Measurements from ENCODE around the gene DACT3.

DACT3 gene

DNA sequence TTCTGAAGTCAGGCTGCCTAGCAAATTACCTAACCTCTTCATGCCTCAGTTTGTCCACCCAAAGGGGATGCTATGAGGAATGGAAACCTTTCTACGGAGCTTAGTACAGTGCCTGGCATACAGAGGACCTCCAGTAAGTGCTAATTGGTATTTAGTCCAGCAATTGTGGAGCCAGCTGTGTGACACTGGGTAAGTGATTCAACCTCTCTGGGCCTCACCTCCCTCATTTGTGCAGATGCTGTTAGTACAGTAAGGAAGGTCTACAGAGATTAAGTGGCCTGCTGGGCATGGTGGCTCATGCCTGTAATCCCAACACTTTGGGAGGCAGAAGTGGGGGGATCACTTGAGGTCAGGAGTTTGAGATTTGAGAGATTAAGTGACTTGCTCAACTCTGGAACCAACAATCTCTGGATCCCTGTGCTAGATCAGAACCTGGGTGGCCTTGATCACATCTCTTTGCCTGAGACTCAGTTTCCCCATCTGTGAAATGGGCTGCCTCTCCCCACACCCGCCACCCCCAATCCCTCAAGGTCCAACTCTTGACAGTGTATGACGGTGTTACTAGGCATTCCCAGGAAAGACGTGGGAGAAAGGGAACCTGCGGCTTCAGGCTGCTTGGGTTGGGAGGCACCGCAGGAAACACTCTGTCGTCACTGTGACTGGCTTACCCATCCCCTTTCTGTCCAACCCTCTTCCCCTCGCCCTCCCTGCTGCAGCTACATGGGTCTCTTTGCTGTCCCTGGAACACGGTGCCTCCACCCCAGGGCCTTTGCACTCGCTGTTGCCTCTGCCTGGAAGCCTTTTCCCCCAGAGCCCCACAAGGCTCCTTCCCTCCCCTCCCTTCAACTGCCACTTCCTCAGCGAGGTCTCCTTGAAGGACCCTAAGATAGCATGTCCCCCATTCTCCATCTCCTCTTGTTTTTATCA is 37.7 kb upstream of the DACT3 start:
- no peaks in the 10 kb centered on the region for H3K9me3 ChIP-seq (ENCODE audit: control insufficient read depth, low read length)
- H3K4me1 ChIP-seq (ENCODE audit: control insufficient read depth, insufficient read depth, low read depth, low read length), result peaks cover 10% of the 10 kb centered on the region
- 96% methylated on average over 11 of the region's 11 CpGs for WGBS

DNA sequence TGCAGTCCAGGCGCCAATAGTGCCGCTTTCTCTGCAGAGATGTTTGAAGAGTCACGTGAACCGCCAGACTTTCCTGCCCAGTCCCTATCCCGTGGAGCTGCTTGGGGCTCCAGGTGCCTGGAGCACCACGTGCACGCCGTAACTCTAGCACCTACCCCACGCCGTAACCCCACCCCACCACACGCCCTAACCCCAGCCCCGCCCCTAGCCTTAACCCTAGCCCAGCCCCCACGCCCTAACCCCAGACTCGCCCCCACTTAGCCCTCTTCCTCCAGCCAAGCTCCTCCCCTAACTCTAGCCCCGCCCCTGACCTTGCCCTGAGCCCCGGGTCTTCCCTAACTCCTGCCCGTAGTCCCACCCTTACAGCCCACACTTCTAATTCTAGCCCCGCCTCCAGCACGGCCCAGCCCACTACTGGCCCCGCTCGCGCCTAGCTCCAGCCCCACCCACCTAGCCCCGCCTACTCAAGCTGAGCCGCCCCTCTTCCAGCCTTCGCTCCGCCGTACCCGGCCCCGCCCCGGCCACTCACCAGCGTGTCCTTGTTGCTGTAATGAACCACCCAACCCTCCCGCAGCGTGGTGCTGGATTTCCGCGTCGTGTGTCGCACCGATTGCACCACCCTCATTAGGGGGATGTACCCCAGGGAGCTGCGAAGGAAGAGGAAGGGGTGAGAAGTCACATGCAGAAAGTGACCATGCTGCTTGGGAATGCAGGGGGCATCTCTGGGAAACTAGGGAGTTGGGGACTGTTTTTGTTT is 36.4 kb upstream of the DACT3 start:
- peak; percentile 88 for DNase-seq
- Histone ChIP-seq H3K79me1 (replicated peaks; ENCODE audit: low read length, poor library complexity, severe bottlenecking) (peaks cover 18% of the 10 kb centered on the region), H2BK12ac (ENCODE audit: low read length in 2 of 2) (no peak overlapping the region), H2AK5ac (ENCODE audit: low read length, severe bottlenecking) (no peak overlapping the region), H3K18ac (ENCODE audit: low read depth in 1 of 2, low read length in 2 of 2) (no peak overlapping the region), H4K8ac (ENCODE audit: low read length) (no peak overlapping the region), H2AFZ (ENCODE audit: low read depth, low read length) (no peak overlapping the region), H3K4me2 (ENCODE audit: low read length, poor library complexity, severe bottlenecking) (peak overlapping the region; percentile 60), H2BK15ac (ENCODE audit: low read depth, poor library complexity, severe bottlenecking) (no peak overlapping the region), H3K4me3 (ENCODE audit: insufficient read depth in 1 of 2, low read depth in 1 of 2, low read length in 2 of 2) (no peak overlapping the region), H3K23ac (ENCODE audit: low read length in 2 of 2) (no peak overlapping the region), H3K36me3 (ENCODE audit: control insufficient read depth in 1 of 2, insufficient read depth in 2 of 2, low read depth in 1 of 2, low read length in 2 of 2) (peaks cover 78 to 85% of the 10 kb centered on the region in 2 experiments), H2BK5ac (ENCODE audit: low read depth, low read length, poor library complexity, severe bottlenecking) (no peak overlapping the region), H3K27ac (ENCODE audit: low read length, poor library complexity, severe bottlenecking) (no peak overlapping the region), H3K4ac (ENCODE audit: low read depth in 1 of 2, low read length in 2 of 2) (no peak overlapping the region), H3K14ac (ENCODE audit: low read length in 2 of 2) (no peak overlapping the region), H3K4me1 (ENCODE audit: control insufficient read depth, insufficient read depth, low read depth, low read length) (peaks cover 10% of the 10 kb centered on the region), H3K27me3 (ENCODE audit: control insufficient read depth in 1 of 2, insufficient read depth in 1 of 2, low read length in 2 of 2) (no peaks in the 10 kb centered on the region), H3K9ac (ENCODE audit: low read length) (peak overlapping the region; percentile 26), H3K9me3 (ENCODE audit: control insufficient read depth, low read length) (no peaks in the 10 kb centered on the region), H4K91ac (ENCODE audit: low read length) (no peak overlapping the region), H2BK120ac (ENCODE audit: low read depth, low read length) (no peak overlapping the region)
- WGBS, result 36% methylated on average over 39 of the region's 39 CpGs

More for the DNA sequence above, 37.7 kb upstream of the DACT3 start:
- Histone ChIP-seq H2BK120ac (ENCODE audit: low read depth, low read length) (no peak overlapping the region), H2AFZ (ENCODE audit: low read depth, low read length) (no peak overlapping the region), H2BK5ac (ENCODE audit: low read depth, low read length, poor library complexity, severe bottlenecking) (no peak overlapping the region), H3K79me1 (replicated peaks; ENCODE audit: low read length, poor library complexity, severe bottlenecking) (peaks cover 10% of the 10 kb centered on the region), H3K4ac (ENCODE audit: low read depth in 1 of 2, low read length in 2 of 2) (no peak overlapping the region), H3K27me3 (ENCODE audit: control insufficient read depth in 1 of 2, insufficient read depth in 1 of 2, low read length in 2 of 2) (no peaks in the 10 kb centered on the region), H2BK15ac (ENCODE audit: low read depth, poor library complexity, severe bottlenecking) (no peak overlapping the region), H3K4me3 (ENCODE audit: insufficient read depth in 1 of 2, low read depth in 1 of 2, low read length in 2 of 2) (no peak overlapping the region), H3K27ac (ENCODE audit: low read length, poor library complexity, severe bottlenecking) (no peak overlapping the region), H3K23ac (ENCODE audit: low read length in 2 of 2) (no peak overlapping the region), H2AK5ac (ENCODE audit: low read length, severe bottlenecking) (no peak overlapping the region), H3K36me3 (ENCODE audit: control insufficient read depth in 1 of 2, insufficient read depth in 2 of 2, low read depth in 1 of 2, low read length in 2 of 2) (peaks cover 73 to 83% of the 10 kb centered on the region in 2 experiments), H4K91ac (ENCODE audit: low read length) (no peak overlapping the region), H3K14ac (ENCODE audit: low read length in 2 of 2) (no peak overlapping the region), H3K4me2 (ENCODE audit: low read length, poor library complexity, severe bottlenecking) (no peak overlapping the region), H3K18ac (ENCODE audit: low read depth in 1 of 2, low read length in 2 of 2) (no peak overlapping the region), H3K9ac (ENCODE audit: low read length) (no peak overlapping the region), H2BK12ac (ENCODE audit: low read length in 2 of 2) (no peak overlapping the region), H4K8ac (ENCODE audit: low read length) (no peak overlapping the region)
- DNase-seq, result no peak

DNA sequence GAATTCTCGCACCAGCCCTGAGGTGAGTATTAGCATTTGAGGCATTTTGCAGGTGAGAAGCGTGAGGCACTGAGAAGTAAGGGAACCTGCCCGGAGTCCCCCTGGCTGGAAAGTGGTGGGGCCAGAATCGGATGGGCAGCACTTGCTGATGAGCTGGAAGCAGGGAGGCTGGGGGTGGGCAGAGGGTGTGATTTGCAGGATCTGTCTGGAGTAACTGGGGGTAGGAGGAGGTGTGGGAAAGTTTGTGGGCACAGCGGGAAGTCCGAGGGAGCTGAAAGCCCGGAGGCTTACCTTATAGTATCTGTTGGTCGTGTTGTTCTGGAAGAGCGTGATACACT is 35.9 kb upstream of the DACT3 start:
- H2BK120ac ChIP-seq (ENCODE audit: low read depth, low read length), result no peak overlapping the region
- no peak overlapping the region for H2AK5ac ChIP-seq (ENCODE audit: low read length, severe bottlenecking)
- H2BK5ac ChIP-seq (ENCODE audit: low read depth, low read length, poor library complexity, severe bottlenecking), result no peak overlapping the region
- H2BK15ac ChIP-seq (ENCODE audit: low read depth, poor library complexity, severe bottlenecking), result no peak overlapping the region
- no peak overlapping the region for H3K23ac ChIP-seq (ENCODE audit: low read length in 2 of 2)
- DNase-seq, result no peak
- no peak overlapping the region for H3K4me3 ChIP-seq (ENCODE audit: insufficient read depth in 1 of 2, low read depth in 1 of 2, low read length in 2 of 2)
- H4K91ac ChIP-seq (ENCODE audit: low read length), result no peak overlapping the region
- peaks cover 10% of the 10 kb centered on the region for H3K4me1 ChIP-seq (ENCODE audit: control insufficient read depth, insufficient read depth, low read depth, low read length)
- H2AFZ ChIP-seq (ENCODE audit: low read depth, low read length), result no peak overlapping the region
- no peaks in the 10 kb centered on the region for H3K9me3 ChIP-seq (ENCODE audit: control insufficient read depth, low read length)
- H3K14ac ChIP-seq (ENCODE audit: low read length in 2 of 2), result no peak overlapping the region
- no peak overlapping the region for H3K9ac ChIP-seq (ENCODE audit: low read length)
- H3K4ac ChIP-seq (ENCODE audit: low read depth in 1 of 2, low read length in 2 of 2), result no peak overlapping the region
- no peaks in the 10 kb centered on the region for H3K27me3 ChIP-seq (ENCODE audit: control insufficient read depth in 1 of 2, insufficient read depth in 1 of 2, low read length in 2 of 2)
- H2BK12ac ChIP-seq (ENCODE audit: low read length in 2 of 2), result no peak overlapping the region
- H3K18ac ChIP-seq (ENCODE audit: low read depth in 1 of 2, low read length in 2 of 2), result no peak overlapping the region
- peaks cover 81 to 85% of the 10 kb centered on the region in 2 experiments for H3K36me3 ChIP-seq (ENCODE audit: control insufficient read depth in 1 of 2, insufficient read depth in 2 of 2, low read depth in 1 of 2, low read length in 2 of 2)
- no peak overlapping the region for H3K27ac ChIP-seq (ENCODE audit: low read length, poor library complexity, severe bottlenecking)
- H4K8ac ChIP-seq (ENCODE audit: low read length), result no peak overlapping the region
- H3K4me2 ChIP-seq (ENCODE audit: low read length, poor library complexity, severe bottlenecking), result peak overlapping the region; percentile 60
- 84% methylated on average over 9 of the region's 9 CpGs for WGBS
- H3K79me1 ChIP-seq (replicated peaks; ENCODE audit: low read length, poor library complexity, severe bottlenecking), result peaks cover 21% of the 10 kb centered on the region

DNA sequence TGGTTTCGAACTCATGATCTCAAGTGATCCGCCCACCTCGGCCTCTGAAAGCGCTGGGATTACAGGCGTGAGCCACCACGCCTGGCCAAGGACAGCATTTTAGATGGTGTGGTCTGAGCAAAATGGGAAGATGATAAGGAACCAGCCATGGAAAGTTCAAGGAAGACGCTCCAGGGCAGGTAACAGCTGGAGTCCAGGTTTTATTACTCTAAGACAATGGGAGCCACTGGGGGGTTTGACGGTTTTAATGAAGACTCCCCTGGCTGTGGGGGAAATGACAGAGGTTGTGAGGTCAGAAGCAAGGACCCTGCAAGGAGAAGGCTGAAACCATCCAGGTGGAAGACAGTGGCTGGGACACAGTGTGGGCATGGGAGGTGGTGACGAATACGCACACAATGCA is 35.1 kb upstream of the DACT3 start:
- H3K36me3 ChIP-seq (ENCODE audit: control insufficient read depth in 1 of 2, insufficient read depth in 2 of 2, low read depth in 1 of 2, low read length in 2 of 2), result peaks cover 78 to 85% of the 10 kb centered on the region in 2 experiments
- H3K27ac ChIP-seq (ENCODE audit: low read length, poor library complexity, severe bottlenecking), result no peak overlapping the region
- no peak overlapping the region for H3K18ac ChIP-seq (ENCODE audit: low read depth in 1 of 2, low read length in 2 of 2)
- DNase-seq, result no peak
- H4K91ac ChIP-seq (ENCODE audit: low read length), result no peak overlapping the region
- H3K4me1 ChIP-seq (ENCODE audit: control insufficient read depth, insufficient read depth, low read depth, low read length), result peaks cover 10% of the 10 kb centered on the region
- H2AK5ac ChIP-seq (ENCODE audit: low read length, severe bottlenecking), result no peak overlapping the region
- no peak overlapping the region for H2BK120ac ChIP-seq (ENCODE audit: low read depth, low read length)
- H3K4ac ChIP-seq (ENCODE audit: low read depth in 1 of 2, low read length in 2 of 2), result no peak overlapping the region
- H3K27me3 ChIP-seq (ENCODE audit: control insufficient read depth in 1 of 2, insufficient read depth in 1 of 2, low read length in 2 of 2), result no peaks in the 10 kb centered on the region
- H3K14ac ChIP-seq (ENCODE audit: low read length in 2 of 2), result no peak overlapping the region
- no peak overlapping the region for H3K4me2 ChIP-seq (ENCODE audit: low read length, poor library complexity, severe bottlenecking)
- no peak overlapping the region for H2BK15ac ChIP-seq (ENCODE audit: low read depth, poor library complexity, severe bottlenecking)
- H4K8ac ChIP-seq (ENCODE audit: low read length), result no peak overlapping the region
- no peak overlapping the region for H3K9ac ChIP-seq (ENCODE audit: low read length)
- no peak overlapping the region for H2AFZ ChIP-seq (ENCODE audit: low read depth, low read length)
- peaks cover 21% of the 10 kb centered on the region for H3K79me1 ChIP-seq (replicated peaks; ENCODE audit: low read length, poor library complexity, severe bottlenecking)
- H3K9me3 ChIP-seq (ENCODE audit: control insufficient read depth, low read length), result no peaks in the 10 kb centered on the region
- H3K23ac ChIP-seq (ENCODE audit: low read length in 2 of 2), result no peak overlapping the region
- H2BK12ac ChIP-seq (ENCODE audit: low read length in 2 of 2), result no peak overlapping the region
- H3K4me3 ChIP-seq (ENCODE audit: insufficient read depth in 1 of 2, low read depth in 1 of 2, low read length in 2 of 2), result no peak overlapping the region
- 95% methylated on average over 10 of the region's 10 CpGs for WGBS
- H2BK5ac ChIP-seq (ENCODE audit: low read depth, low read length, poor library complexity, severe bottlenecking), result no peak overlapping the region

Measured in mesenchymal stem cell (in vitro differentiated cells and primary cell).